GM18907 (cell line): ENCODE results near the gene FAM219B.

Experiments
- ATAC-seq: cut with Tn5 transposase; IDR thresholded peaks from one replicate; pipeline ENCODE4 v1.9.1; 2021; ENCODE audit warnings: mild to moderate bottlenecking, moderate library complexity; ENCODE audit not compliant: unreplicated experiment

FAM219B gene

DNA sequence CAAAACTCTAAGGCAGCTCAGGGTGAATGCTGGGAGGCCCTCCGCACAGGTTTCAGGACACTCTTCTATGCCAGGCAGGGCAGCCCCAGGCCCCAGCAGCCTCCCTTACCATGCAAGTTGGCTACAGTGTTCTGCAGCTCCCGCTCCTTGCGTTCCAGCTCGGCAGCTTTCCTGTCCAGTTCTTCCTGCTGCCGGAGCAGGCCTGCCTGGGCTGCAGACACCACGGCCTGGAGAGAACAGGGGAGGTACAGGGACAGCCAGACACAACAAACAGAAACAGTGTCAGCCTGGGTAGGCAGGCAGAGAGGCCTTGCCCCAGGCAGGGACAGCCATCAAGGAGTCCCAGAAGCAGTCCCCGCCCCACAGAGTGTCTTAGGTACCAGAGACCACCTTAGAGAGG, 54.7 kb downstream of the FAM219B start:
- ATAC-seq = no peak

GRCh38 chr15:74850393-74850792, 56.3 kb downstream of the FAM219B start:
- ATAC-seq = no peak
